ENCODE results near the gene INS.
"Not testable (repeated sequence)": the region's sequence is repeated elsewhere in the genome, so short reads cannot be mapped to it uniquely, and the experiment has no call there.

Gene INS

DNA sequence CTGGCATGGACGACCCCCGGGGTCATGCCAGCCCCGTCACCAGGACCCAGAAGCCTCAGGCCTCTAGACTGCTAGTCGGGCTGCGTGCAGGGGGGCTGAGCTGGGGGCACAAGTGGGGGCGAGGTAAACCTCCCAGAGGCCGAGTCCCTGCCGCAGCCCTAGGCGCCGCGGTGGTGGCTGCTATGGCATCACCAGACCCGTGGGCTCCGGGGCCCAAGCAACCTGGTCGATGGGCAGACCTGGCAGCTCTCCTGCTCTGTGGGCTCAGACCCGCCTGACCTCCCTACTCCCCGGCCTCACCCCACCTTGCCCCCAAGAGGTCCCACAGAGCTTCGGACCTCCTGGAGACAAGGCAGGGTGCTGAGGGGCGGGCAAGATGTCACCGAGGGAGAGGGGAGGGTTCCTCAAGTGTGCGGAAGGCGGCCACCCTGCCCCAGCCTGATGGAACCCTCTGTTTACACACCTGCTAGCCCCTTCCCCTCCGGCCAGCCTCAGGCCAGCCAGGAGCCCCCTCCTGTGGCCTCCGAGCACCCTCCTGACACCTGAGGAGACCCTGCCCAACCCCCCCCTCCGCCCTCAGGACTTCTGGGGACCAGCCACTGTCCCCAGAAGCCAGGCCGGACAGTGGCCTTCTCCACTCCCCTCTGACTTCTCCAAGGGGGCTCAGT is 31.2 kb downstream of the INS start:
- DNase-seq = no peak

DNA sequence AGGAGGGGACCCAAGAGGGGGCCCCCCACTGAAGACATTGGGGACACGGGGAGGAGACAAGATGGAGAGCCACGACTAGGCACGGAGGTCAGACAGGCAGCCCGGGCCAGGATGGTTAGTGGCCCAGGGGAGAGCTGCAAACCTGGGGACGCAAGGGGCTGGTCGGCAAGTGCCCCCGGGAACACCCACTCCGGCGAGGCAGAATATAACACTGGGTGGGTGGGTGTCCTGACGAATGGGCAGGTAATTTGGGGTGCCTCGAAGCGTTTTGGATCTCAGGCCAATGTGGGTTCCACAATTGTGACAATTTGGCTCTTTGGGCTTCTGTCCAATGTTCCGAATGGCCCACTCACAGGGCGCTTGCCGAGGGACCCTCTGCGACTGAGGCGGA is 31.7 kb downstream of the INS start:
- DNase-seq = no peak

DNA sequence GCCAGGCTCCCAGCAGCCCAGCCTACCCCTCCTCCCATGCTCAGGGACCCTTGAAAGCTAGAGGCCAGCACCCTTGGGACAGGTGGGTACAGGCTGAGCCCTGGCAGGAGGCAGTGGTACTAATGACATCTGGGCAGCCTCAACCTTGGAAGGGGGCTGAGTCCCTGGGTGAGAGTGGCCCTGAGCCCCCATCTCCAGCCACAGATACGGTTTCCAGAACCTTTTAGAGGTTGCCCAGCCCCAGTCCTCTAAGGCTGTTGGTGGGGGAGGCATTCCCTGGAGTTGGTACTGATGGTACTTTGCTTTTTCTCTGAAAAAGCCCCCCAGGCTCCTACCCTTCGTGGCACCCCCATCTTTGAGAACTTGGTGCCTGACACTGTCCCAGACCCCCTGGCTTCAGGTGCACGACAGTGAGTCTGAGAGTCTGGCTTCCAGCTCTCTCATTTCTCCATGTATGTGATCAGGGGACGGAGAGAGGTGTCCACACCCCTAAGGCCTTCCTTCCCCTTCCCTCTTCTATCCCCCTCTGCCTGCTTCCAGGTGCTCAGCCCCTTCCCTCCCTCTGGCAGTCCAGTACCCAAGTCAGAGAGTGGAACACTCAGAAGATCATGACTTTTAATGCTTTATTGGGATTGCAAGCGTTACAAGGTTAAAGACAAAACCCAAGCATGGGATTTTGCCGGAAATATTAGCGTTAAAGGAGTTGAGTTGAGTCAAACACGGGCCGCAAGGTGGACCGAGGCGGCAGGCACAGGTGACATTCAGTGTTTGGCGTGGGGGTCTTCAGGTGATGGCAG is 32.3 kb downstream of the INS start:
- no peak for DNase-seq

DNA sequence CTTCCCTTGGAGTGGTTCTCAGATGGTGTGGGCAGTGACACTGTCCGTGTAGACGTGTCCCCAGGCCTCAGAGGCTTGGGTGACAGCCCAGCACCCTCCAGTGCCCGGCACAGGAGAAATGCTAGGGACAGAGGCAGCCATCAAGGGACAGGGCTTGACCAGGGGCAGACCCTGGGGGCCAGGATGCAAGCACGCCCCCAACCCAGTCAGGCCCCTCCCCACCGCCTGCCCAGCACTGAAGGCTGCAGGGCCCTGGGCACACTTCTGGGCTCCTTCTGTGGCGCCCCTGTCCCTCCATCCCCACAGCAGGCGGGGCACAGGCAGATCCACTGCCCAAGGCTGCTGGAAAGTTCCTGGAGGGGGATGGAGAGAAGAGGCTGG is 32.9 kb downstream of the INS start:
- no peak for DNase-seq

DNA sequence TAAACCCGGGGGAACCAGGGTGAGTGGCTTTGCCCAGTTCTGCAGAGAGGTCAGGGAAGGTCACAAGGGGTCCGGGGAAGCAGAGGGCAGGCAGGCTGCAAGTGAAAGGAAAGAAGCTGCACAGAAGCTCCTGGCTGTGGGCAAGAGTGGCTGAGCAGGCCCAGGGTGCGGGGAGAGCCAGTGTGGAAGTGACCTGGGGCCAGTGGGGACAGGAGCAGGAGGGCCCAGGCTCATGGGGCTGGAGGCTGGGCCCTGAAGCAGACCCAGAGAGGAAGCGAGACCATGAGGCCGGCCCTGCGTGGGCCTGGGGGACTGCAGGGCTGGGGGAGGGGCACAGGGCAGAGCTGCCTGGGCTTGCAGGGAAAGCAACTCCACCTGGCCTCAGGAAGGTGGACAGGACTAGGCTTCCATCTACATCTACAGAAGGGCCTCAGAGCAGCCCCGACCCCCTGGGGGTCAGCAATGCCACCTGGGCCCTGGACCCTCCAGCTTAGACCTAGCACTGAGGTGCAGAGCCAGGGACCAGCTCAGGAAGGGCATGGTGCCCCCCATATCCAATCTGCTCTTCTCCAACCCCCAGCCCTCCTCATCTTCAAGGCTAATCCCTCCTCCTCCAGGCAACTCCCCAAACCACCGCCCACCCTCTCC is 33.4 kb downstream of the INS start:
- DNase-seq = no peak

DNA sequence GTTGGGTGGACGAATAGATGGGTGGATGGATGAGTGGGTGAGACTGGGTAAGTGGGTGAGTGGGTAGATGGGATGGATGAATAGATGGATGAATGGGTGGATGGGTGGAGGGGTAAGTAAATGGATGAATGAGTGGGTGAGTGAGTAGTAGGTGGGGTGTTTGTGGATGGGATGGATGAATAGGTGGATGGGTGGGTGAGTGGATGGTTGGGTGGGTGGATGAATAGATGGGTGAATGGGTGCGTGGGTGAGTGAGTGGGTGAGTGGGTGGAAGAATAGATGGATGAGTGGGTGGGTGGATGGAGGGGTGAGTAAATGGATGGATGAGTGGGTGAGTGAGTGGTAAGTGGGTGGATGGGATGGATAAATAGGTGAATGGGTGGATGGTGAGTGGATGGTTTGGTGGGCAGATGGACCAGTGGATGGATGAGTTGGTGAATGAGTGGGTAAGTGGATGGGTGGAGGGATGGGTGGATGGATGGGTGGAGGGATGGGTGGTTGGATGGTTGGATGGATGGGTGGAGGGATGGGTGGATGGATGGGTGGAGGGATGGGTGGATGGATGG is 34.4 kb downstream of the INS start:
- DNase-seq = no peak

DNA sequence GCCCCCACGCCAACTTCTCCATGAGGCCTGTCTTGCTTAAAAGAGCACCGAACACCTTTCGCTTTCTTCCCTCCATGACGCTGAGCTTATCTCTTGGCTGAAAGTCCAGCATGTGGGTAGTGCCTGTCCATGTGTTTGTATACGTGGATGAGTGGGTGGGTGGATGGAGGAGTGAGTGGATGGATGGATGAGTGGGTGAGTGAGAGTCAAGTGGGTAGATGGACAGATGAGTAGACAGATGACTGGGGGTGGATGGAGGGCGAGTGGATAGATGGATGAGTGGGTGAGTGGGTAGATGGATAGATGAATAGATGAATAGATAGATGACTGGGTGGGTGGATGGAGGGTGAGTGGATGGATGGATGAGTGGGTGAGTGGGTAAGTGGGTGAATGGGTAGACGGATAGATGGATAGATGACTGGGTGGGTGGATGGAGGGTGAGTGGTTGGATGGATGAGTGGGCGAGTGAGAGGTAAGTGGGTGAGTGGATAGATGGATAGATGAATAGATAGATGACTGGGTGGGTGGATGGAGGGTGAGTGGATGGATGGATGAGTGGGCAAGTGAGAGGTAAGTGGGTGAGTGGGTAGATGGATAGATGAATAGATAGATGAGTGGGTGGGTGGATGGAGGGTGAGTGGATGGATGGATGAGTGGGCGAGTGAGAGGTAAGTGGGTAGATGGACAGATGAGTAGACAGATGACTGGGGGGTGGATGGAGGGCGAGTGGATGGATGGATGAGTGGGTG is 36.1 kb downstream of the INS start:
- not testable (repeated sequence) for DNase-seq

DNA sequence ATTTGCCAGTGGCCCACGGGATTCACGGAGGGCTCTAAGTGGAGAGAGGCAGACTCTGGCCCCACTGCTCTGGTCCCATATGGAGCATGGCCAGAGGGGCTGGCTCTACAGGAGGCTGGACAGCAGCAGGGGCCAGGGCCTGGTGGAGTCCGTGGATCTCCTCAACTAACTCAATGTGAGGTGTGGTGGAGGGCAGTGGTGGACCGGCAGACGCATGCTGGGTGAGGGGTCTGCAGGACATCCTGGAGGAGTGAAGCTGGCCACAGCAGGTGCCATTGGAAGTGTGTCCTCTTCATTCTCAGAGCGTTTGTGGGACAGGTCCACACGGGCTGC is 37.4 kb downstream of the INS start:
- DNase-seq = no peak

DNA sequence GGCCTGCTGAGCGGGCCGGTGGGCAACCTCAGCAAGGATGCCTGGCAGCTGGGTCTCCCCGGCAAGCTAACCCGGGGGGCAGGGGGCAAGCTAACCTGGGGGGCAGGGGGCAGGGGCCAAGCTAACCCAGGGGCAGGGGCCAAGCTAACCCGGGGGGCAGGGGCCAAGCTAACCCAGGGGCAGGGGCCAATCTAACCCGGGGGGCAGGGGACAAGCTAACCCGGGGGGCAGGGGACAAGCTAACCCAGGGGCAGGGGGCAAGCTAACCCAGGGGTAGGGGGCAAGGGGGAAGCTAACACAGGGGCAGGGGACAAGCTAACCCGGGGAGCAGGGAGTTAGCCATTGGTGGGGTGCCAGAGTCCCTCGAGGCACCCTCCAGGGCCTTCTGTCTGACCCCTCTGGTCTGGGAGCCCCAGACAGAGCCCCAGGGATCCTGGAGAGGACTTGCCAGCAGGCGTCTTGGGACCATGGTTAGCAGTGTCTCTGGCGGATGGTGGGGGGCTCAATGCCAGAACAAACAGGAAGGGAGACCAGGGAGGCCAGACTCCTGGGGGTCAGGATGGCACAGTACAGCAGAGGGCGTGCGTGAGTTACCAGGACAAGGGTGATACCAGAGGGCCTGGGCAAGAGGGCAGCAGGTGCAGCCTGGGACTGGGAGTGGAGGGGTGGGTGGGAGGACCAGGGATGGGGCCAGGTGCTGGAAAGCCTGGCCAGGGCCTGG is 37.9 kb downstream of the INS start:
- no peak for DNase-seq

DNA sequence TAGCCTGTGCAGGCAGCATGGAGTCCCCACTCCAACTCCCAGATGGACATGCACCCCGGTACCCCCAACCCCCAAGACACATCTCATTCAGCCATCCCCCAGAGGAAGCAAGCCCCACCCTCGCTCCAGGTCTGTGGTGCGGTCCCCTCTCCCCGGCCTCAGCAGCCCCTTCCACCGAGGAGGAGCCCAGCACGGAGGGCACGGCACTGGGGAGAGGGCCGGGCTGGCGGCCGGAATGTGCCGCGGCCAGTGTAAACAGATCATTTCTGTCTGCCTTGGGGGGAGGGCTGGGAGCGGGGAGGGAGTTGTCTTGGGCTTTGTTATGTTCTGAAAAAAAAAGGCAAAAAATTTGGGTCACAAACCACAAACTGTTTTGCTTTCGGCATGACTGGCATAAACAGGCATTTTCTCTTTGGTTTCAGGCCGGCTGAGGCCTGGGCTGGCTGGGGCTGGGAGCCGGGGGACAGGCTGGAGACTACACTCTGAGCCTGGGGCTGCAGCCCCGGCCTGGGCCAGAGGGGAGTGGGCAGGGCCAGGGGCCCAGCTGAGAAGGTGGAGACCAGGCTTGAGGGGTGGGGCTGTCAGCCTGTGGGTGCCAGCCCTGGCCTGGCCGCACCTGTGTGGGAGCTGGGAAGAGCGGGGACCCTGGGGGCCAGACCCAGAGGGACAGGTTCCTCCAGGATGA is 38.6 kb downstream of the INS start:
- DNase-seq = no peak

DNA sequence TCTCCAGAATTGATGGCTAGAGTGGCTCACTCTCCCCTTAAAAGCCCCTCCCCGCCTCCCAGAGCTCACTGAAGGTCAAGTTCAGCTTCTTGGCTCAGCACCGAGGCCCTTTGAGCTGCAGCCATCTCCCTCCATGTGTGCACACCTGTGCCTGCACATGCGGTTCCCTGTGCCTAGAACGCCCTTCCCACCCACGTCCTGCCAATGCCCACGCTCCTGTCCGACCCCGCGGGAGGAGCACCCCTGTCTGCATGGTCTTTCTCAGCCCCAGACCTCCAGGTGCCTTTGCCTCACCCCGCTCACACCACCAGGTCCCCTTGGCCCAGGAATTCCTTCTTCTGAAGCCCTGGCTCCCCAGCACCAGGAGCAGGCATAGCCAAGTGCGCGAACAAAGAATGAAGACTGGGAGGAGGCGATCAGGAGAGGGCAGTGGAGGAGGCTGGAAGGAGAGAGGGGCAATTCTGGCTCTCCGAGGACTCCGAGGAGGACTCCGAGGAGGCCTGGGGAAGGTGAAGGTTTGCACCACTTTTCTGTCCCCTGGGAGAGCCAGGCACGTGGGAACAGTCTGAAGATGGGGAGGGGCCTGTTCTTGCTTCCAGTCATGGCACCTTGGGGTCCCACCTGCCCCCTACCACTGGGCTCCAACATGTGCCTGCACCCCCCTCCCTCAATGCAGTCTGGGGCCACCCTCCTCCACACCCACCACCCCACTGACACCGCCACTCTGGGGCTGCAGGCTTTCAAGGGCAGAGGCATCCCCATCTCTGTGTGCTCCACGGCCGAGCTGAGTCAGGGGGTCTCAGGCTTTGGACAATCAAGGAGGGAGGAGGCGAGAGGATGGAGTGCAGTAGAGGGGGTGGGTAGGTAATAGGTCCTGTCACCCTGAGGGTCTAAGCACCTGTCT is 39.5 kb downstream of the INS start:
- DNase-seq = no peak

DNA sequence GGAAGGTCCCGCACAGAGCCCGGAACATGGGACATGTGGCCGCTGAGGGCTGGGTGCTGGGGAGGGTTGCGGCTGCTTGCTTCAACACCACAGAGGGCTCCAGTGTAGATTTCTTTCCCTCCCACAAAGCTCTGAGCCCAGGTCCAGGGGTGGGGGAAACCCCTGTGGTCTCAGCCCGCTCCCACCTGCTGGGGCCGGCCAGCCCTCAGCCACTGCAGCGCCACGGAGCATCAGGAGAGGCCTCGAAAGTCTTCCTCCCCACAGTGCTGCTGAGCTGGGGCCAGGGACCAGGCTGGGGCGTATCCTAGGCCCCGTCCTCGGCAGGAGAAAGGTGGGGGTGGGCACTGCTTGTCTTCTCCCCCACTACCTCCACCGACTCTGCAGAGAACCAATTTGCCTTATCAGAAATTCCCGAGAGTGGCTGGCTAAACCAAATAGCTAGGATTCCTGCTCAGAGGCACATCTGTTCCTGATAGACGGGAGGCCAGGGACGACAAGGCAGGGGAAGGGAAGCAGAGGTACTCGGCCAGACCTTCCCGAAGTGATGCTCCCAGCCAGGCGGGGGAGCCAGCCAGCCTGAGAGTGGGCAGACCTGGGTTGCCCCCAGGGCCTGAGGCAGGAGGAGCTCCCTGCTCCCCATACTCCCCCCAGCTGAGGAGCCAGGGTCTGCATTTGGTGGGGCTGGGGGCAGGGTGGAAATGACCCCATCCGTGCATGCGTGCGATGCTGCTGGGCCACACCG is 40.5 kb downstream of the INS start:
- DNase-seq = no peak

DNA sequence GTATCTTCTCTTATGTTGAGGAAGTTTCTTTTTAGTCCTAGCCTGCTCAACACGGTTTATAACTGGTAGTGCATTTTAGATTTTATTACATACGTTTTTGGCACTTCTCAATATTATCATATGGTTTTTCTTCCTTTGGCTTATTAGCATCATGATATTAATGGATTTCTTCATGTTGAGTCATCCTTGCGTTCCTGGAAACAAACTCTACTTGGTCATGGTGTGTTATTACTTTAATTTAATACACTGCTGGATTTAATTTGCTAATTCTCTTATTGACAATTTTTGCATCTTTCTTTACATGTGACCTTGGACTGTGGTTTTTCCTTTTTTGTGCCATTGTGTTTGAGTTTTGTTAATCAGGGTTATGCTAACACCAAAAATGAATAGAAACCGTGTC is 42.3 kb downstream of the INS start:
- DNase-seq = no peak

DNA sequence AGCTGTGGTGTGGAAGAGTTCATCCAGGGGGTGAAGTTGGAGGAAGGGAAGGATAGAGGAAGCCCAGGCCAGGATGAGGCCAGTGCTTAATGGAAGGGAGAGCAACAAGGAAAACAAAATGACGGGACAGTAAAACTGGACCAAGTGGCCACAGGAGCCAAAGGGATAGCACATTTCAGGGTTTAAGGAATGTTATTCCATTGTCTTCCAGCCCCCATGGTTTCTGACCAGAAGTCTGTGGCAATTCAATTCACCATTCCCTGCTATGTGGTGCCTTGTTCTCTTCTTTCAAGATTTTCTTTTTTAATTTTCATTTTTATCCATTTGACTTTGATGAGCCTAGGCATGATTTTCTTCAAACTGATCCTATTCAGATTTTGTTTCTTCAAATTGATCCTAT is 44.3 kb downstream of the INS start:
- no peak for DNase-seq

DNA sequence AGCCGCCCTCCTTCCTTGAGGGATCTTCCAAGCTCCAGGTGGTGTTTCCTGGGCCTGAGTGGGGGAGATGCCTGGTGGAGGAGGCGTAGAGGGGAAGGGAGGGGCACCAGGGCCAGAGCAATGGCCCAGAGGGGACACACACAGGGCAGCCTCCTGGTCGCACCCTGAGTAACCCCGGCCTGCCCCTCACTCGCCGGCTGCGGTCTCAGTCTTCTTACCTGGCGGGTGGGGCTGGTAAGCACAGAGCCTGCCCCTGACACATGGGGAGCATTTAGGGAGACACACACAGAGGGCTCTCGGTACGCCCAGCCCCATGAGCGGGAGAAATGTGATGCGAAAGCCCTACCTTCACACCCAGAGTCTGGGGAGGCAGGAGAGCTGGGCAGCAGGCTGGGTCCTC is 45.7 kb downstream of the INS start:
- no peak for DNase-seq

DNA sequence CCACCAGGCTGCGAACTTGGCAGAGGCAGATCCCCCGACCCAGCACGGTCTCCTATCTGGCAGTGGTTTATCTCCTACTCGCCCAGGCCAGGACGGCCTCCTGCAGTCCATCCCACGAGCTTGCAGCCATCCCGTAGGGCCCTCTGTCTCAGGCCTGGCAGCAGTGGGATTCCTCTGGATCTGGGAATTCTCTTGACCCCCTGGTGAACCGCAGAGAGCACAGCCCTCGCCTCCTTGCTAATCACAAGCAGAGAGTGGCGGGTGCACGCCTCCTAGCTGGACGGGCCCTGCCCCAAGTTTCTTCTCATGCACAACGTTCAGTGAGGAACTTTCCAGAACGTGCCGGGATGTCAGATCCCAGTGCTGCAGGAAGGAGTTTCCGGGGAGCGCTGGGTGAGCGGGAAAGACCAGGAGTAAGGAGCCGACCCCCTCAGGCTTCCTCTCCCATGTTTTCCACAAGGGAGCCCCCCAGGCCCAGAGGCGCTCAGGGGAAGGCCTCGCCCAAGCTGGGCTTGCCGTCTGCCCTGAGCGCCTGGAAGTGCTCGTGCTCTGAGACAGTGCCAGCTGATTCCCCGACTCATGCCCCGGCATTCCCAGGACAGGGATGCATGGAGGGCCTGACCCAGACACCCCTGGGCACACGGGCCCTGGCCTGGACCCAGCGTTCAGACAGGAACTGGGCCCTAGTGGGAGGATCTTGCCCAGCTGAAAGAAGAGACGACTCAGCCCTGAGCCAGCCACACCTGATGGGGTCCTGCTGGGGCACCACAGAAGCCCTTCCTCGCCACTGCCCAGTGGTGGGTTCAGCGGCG is 46.4 kb downstream of the INS start:
- no peak for DNase-seq

DNA sequence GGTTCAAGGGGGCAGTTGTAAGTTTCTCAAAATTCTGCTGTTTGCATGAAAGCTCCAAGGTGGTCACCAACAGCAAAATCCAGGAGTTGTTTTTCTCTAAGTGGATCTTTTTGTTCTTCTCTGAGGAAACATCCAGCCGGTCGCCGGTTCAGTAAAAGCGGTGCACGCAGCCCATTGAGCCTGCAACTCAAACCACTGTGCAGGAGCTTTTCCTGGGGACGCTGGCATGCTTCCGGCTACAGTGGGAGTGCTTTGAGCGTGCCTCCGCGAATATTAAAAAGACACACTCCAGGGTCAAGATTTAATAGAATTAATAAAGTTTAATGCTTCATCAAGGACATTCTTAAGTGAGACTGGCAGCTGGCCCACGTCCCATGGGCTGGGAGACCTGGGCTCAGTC is 47.2 kb downstream of the INS start:
- DNase-seq = no peak

DNA sequence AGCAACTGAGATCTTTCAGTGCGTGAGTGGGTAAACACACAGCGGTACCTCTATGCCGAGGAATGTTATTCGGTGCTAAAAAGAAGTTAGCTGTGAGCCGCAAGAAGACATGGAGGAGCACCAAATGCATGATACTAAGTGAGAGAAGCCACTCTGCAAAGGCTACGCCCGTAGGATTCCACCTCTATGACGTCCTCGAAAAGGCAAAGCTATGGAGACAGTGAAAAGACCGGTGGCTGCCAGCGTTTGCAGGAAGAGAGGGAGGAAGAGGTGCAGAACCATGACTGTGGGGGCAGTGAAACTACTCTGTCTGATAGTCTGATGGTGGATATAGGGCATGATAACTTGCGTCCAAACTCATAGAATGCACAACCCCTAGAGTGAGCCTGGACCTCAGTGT is 50.5 kb downstream of the INS start:
- no peak for DNase-seq
